A673 (cell line): ENCODE measurements around the gene LRP1-AS. TPM values are rescaled to one million over a fixed set of nuclear protein-coding genes. Genes with fewer than 3 reads are reported as not detected.

Experiments used
- BruUV-seq: library from RNA; stranded (reverse); fragments of 400-500 nt; replicated peaks from 2 replicates; lab custom pipeline; 2021; lab: Mats Ljungman, UMichigan
- CTCF ChIA-PET: fragments of 300-600 bp; sonication (Branson Sonifier 250); formaldehyde crosslinking; loops from one replicate; lab custom pipeline; 2022; ENCODE audit warnings: antibody characterized with exemption; lab: Charles Lee
- POLR2A ChIA-PET: fragments of 300-600 bp; sonication (Branson Sonifier 250); formaldehyde crosslinking; loops from one replicate; lab custom pipeline; 2022; ENCODE audit warnings: antibody characterized with exemption; ENCODE audit not compliant: low non-redundant PET; lab: Charles Lee
- DNase-seq: peaks from one replicate; pipeline ENCODE4 v3.0.0-alpha.2; 2015; ENCODE audit warnings: low spot score
- H3K27ac ChIP-seq: fragments of 200-600 bp; sonication (generic); 2 replicates; pipeline ENCODE4 v1.5.1; 2016; ENCODE audit warnings: mixed run types, low read depth, mild to moderate bottlenecking, mixed read lengths, antibody characterized with exemption, low read length; ENCODE audit not compliant: poor library complexity, severe bottlenecking
- H3K27me3 ChIP-seq: fragments of 200-600 bp; sonication (generic); replicated peaks from 2 replicates; pipeline ENCODE4 v1.6.1; 2017; ENCODE audit warnings: mixed run types, low read depth, mild to moderate bottlenecking, mixed read lengths, antibody characterized with exemption, low read length; ENCODE audit not compliant: insufficient read depth, poor library complexity
- H3K36me3 ChIP-seq: fragments of 200-600 bp; sonication (generic); 2 replicates; pipeline ENCODE4 v1.6.1; 2016; ENCODE audit warnings: mixed run types, mild to moderate bottlenecking, mixed read lengths, antibody characterized with exemption, low read length; ENCODE audit not compliant: insufficient read depth, poor library complexity, severe bottlenecking
- H3K4me1 ChIP-seq: fragments of 200-600 bp; sonication (generic); 2 replicates; pipeline ENCODE4 v1.6.1; 2017; ENCODE audit warnings: mixed run types, mild to moderate bottlenecking, mixed read lengths, antibody characterized with exemption, low read length; ENCODE audit not compliant: insufficient read depth, poor library complexity, severe bottlenecking
- H3K4me3 ChIP-seq: fragments of 200-600 bp; sonication (generic); 2 replicates; pipeline ENCODE4 v1.5.1; 2016; ENCODE audit warnings: low read depth, mixed run types, mild to moderate bottlenecking, mixed read lengths, low read length; ENCODE audit not compliant: poor library complexity, severe bottlenecking
- H3K9me3 ChIP-seq: fragments of 200-600 bp; sonication (generic); 2 replicates; pipeline ENCODE4 v1.6.1; 2016; ENCODE audit warnings: mixed run types, low read depth, mild to moderate bottlenecking, mixed read lengths, antibody characterized with exemption, low read length; ENCODE audit not compliant: poor library complexity, severe bottlenecking
- EZH2 ChIP-seq: fragments of 200-600 bp; sonication (generic); IDR thresholded peaks from 2 replicates; pipeline ENCODE4 v1.6.1; 2017; ENCODE audit warnings: borderline replicate concordance, low read depth, mild to moderate bottlenecking, mixed read lengths, antibody characterized with exemption, low read length; ENCODE audit not compliant: poor library complexity, severe bottlenecking
- intact Hi-C: fragments of 100-400 bp; cut with micrococcal nuclease; formaldehyde crosslinking; loops from one replicate; pipeline ENCODE4 v1.10.0; 2022; ENCODE audit not compliant: unreplicated experiment
- total RNA-seq: library from RNA; stranded (reverse); gene quantifications from 2 replicates; pipeline ENCODE4 v1.2.3, GENCODE V29; 2021
- TF ChIP-seq, protein P1 (sequence below): fragments of 300-800, 200-600 bp; sonication (generic); conservative IDR thresholded peaks from 2 replicates; pipeline ENCODE4 v1.5.1; 2017; ENCODE audit warnings: low read depth, mild to moderate bottlenecking, antibody characterized with exemption, low read length, moderate library complexity, mixed read lengths

The LRP1-AS gene
- total RNA-seq, 1 experiment from 2014 or later = not detected

DNA sequence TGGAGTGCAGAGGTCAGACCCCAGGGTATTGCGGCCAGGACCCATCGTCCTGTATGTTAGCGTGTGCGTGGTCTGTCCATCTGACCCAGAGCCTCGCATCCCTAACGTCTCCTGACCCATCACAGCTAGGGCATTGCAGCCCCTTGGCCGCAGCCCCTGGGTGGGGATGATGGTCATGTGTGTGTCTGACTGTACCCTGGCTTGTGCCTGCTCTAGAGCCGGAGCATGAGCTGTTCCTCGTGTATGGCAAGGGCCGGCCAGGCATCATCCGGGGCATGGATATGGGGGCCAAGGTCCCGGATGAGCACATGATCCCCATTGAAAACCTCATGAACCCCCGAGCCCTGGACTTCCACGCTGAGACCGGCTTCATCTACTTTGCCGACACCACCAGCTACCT lies 10.8 kb upstream of the LRP1-AS start:
- ChIA-PET POLR2A (no interaction called here), CTCF (no interaction called here)
- BruUV-seq = no TSS peak
- no peaks in the 10 kb centered on the region for H3K9me3 ChIP-seq
- no peak for DNase-seq
- no peaks in the 10 kb centered on the region for H3K27me3 ChIP-seq
- no peaks in the 10 kb centered on the region for H3K4me1 ChIP-seq
- H3K27ac ChIP-seq = no peak overlapping the region
- H3K36me3 ChIP-seq = peaks cover 6% of the 10 kb centered on the region
- TF ChIP-seq EZH2 = no peak
- TF ChIP-seq, protein P1, sequence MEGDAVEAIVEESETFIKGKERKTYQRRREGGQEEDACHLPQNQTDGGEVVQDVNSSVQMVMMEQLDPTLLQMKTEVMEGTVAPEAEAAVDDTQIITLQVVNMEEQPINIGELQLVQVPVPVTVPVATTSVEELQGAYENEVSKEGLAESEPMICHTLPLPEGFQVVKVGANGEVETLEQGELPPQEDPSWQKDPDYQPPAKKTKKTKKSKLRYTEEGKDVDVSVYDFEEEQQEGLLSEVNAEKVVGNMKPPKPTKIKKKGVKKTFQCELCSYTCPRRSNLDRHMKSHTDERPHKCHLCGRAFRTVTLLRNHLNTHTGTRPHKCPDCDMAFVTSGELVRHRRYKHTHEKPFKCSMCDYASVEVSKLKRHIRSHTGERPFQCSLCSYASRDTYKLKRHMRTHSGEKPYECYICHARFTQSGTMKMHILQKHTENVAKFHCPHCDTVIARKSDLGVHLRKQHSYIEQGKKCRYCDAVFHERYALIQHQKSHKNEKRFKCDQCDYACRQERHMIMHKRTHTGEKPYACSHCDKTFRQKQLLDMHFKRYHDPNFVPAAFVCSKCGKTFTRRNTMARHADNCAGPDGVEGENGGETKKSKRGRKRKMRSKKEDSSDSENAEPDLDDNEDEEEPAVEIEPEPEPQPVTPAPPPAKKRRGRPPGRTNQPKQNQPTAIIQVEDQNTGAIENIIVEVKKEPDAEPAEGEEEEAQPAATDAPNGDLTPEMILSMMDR = no peak
- intact Hi-C loops = no loop called here
- no peak overlapping the region for H3K4me3 ChIP-seq

DNA sequence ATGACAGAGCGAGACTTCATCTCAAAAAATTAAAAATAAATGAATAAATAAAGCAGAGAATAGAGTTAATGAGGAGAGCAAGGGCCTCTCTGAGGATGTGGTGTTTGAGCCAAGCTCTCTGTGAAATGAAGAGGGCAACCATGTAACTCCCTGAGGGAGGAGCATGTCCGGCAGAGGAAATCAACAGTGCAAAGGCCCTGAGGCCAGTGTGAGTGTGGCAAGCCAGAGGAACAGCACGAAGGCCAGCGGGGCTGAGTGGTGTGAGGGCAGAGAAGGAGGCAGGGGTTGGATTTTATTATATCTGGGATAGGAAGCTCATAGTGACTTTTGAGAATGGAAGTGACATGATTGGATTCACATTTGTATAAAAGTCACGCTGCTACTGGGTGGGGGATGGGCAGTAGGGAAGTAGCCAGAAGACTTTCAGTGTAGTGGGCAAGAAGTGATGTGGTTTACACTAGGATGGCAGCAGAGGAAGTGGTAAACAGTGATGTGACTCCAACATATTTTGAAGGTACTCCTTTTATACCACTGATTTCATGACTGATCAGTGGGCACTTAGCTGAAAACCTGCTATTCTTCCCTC lies 10.3 kb upstream of the LRP1-AS start:
- H3K36me3 ChIP-seq = peaks cover 6% of the 10 kb centered on the region
- no peaks in the 10 kb centered on the region for H3K4me1 ChIP-seq
- CTCF ChIA-PET = interaction anchor here (0.6 kb wide), 1 partner anchor 400 kb away, joined by 13 read pairs; no protein-coding TSS in a partner anchor
- no peak for TF ChIP-seq EZH2
- TF ChIP-seq, protein P1 = no peak
- H3K4me3 ChIP-seq = no peak overlapping the region
- POLR2A ChIA-PET = no interaction called here
- H3K27me3 ChIP-seq = no peaks in the 10 kb centered on the region
- intact Hi-C loops = no loop called here
- BruUV-seq = no TSS peak
- no peak overlapping the region for H3K27ac ChIP-seq
- no peaks in the 10 kb centered on the region for H3K9me3 ChIP-seq
- DNase-seq = no peak

DNA sequence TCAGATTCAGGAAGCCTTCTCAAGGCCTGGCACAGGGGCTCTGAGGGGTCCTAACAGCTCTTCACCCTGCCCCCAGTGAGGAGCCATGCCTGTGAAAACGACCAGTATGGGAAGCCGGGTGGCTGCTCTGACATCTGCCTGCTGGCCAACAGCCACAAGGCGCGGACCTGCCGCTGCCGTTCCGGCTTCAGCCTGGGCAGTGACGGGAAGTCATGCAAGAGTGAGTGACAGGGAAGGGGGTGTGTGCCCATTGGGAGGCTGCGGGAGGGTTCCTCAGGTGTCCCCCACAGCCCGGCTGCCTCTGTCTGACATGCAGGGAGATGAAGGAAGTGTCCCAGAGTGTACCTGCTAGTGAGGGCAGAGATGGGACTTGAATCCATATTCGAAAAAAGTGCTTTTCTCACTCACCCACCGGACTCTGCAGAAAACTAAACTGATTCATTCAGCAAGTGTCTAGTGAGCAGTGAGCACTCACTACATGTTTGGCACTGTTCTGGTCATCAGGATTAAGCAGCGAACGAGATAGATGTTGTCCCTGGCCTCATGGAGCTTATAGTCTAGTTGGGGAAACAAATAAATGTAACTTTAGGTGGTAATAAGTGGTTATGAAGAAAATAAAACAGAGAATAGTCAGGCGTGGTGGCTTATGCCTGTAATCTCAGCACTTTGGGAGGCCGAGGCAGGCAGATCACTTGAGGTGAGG lies 9.4 kb upstream of the LRP1-AS start:
- H3K4me3 ChIP-seq = no peak overlapping the region
- no peaks in the 10 kb centered on the region for H3K27me3 ChIP-seq
- no peaks in the 10 kb centered on the region for H3K9me3 ChIP-seq
- DNase-seq = no peak
- intact Hi-C loops = no loop called here
- ChIA-PET CTCF (no interaction called here), POLR2A (no interaction called here)
- H3K4me1 ChIP-seq = no peaks in the 10 kb centered on the region
- no peak overlapping the region for H3K27ac ChIP-seq
- H3K36me3 ChIP-seq = peaks cover 6% of the 10 kb centered on the region
- BruUV-seq = no TSS peak
- no peak for TF ChIP-seq EZH2
- TF ChIP-seq, protein P1 = no peak
